ENCODE data around the gene NOX4. TPM values are rescaled to one million over a fixed set of nuclear protein-coding genes. Genes with fewer than 3 reads are reported as not detected.
A peak's percentile ranks its signal among the peaks of the same experiment; 100 is the strongest.

NOX4 gene
- total and polyA plus RNA-seq, 2 of the 8 experiments (the other 6 are each of a cell fraction or from before 2014, with no cell fraction given), result 2.0 to 2.3 TPM

- TF ChIP-seq SIN3A (conservative IDR thresholded peaks at IDR 0.05 in 1 of 2, IDR thresholded peaks at IDR 0.05 in 1 of 2; ENCODE audit: low read depth in 1 of 2, low read length in 2 of 2), result no peak
- TF ChIP-seq SP4 (IDR thresholded peaks at IDR 0.05; ENCODE audit: low read length), result no peak
- TF ChIP-seq SIX5 (IDR thresholded peaks at IDR 0.05; ENCODE audit: low read depth, low read length), result no peak
- TF ChIP-seq KDM4A (IDR thresholded peaks at IDR 0.05; ENCODE audit: low read depth, low read length, severe bottlenecking), result peak; percentile 66
- 0 out of 4 replicates have a peak, but pooled peaks of 1 of the 2 experiments have one; percentile 10 for TF ChIP-seq HDAC2 (IDR thresholded peaks at IDR 0.05; ENCODE audit: borderline replicate concordance in 1 of 2, low read depth in 2 of 2, low read length in 2 of 2)
- TF ChIP-seq RBBP5 (IDR thresholded peaks at IDR 0.05; ENCODE audit: borderline replicate concordance, low read depth, low read length), result no peak
- TF ChIP-seq SIRT6 (IDR thresholded peaks at IDR 0.05; ENCODE audit: low read length), result no peak
- TF ChIP-seq BACH1 (IDR thresholded peaks at IDR 0.05; ENCODE audit: low read length), result peak; percentile 40; the same call in 1 of the 2 replicates
- TF ChIP-seq SUZ12 (IDR thresholded peaks at IDR 0.05; ENCODE audit: low read length), result no peak
- peak; percentile 12; the same call in 1 of the 2 replicates for TF ChIP-seq RFX5 (IDR thresholded peaks at IDR 0.05; ENCODE audit: borderline replicate concordance, low read depth, low read length)
- peak; percentile 62 to 91 for TF ChIP-seq POLR2A (IDR thresholded peaks at IDR 0.05; ENCODE audit: control extremely low read depth in 1 of 2, low read depth in 2 of 2, low read length in 2 of 2)
- peak; percentile 67 for TF ChIP-seq TAF7 (optimal IDR thresholded peaks at IDR 0.05; ENCODE audit: borderline replicate concordance, low read depth, low read length)
- TF ChIP-seq YY1 (IDR thresholded peaks at IDR 0.05; ENCODE audit: low read depth, low read length), result peak; percentile 59; the same call in 1 of the 2 replicates
- TF ChIP-seq EP300 (IDR thresholded peaks at IDR 0.05; ENCODE audit: borderline replicate concordance in 1 of 2, low read depth in 2 of 2, low read length in 2 of 2), result 0 out of 3 replicates have a peak, but pooled peaks of 1 of the 2 experiments have one; percentile 21
- TF ChIP-seq E2F6 (IDR thresholded peaks at IDR 0.05), result peak; percentile 29; the same call in 1 of the 2 replicates
- TF ChIP-seq TEAD4 (IDR thresholded peaks at IDR 0.05; ENCODE audit: low read depth, low read length), result no peak
Measured at GRCh38 chr11:89490981-89491690, at the start of gene NOX4 (continued).

Data from H1 (cell line).